Keratinocyte (primary cell): Measurements from ENCODE around the gene GAREM1. TPM values are rescaled to one million over a fixed set of nuclear protein-coding genes. Genes with fewer than 3 reads are reported as not detected.

Source experiments
- DNase-seq: peaks from one replicate; pipeline ENCODE4 v3.0.0-alpha.2; 2011; ENCODE audit warnings: low read depth, missing footprints, low spot score
- FAIRE-seq: peaks from 2 replicates; lab custom pipeline; 2011; peaks lifted over from hg19 to GRCh38; lab: Jason Lieb, UNC
- H2AFZ ChIP-seq: 2 replicates; pipeline ENCODE4 v1.6.0; 2012; ENCODE audit warnings: low read length, control low read depth, inconsistent platforms; ENCODE audit not compliant: control insufficient read depth
- H3K27ac ChIP-seq: 2 replicates; pipeline ENCODE4 v1.5.1; 2011; ENCODE audit warnings: low read length; ENCODE audit not compliant: control insufficient read depth, insufficient read depth
- H3K27me3 ChIP-seq: 3 replicates; pipeline ENCODE4 v1.6.0; 2011; ENCODE audit warnings: low read length; ENCODE audit not compliant: control insufficient read depth, insufficient read depth; ENCODE audit errors: extremely low read depth
- H3K36me3 ChIP-seq, 2 experiments: 2 replicates in 1 of 2; 3 replicates in 1 of 2; pipeline ENCODE4 v1.5.1; 2011; ENCODE audit warnings: low read length in 2 of 2, mild to moderate bottlenecking in 1 of 2; ENCODE audit not compliant: control insufficient read depth in 2 of 2, insufficient read depth in 2 of 2; ENCODE audit errors: extremely low read depth in 1 of 2
- H3K4me1 ChIP-seq: 3 replicates; pipeline ENCODE4 v1.5.1; 2011; ENCODE audit warnings: low read length; ENCODE audit not compliant: control insufficient read depth, insufficient read depth; ENCODE audit errors: extremely low read depth
- H3K4me2 ChIP-seq: 3 replicates; pipeline ENCODE4 v1.6.0; 2011; ENCODE audit warnings: low read depth, low read length; ENCODE audit not compliant: control insufficient read depth, insufficient read depth; ENCODE audit errors: extremely low read depth
- H3K4me3 ChIP-seq, 3 experiments: fragments of 200-600 bp in 1 of 3; sonication (generic) in 1 of 3; 2 replicates in 2 of 3; 3 replicates in 1 of 3; pipeline ENCODE4 v1.5.1; 2011 to 2016; ENCODE audit warnings: low read length in 3 of 3, mild to moderate bottlenecking in 3 of 3, control low read depth in 2 of 3, inconsistent platforms in 1 of 3, low read depth in 1 of 3, mixed read lengths in 1 of 3, mixed run types in 1 of 3, moderate library complexity in 1 of 3; ENCODE audit not compliant: control insufficient read depth in 2 of 3, insufficient read depth in 2 of 3; ENCODE audit errors: extremely low read depth in 1 of 3
- H3K79me2 ChIP-seq: 2 replicates; pipeline ENCODE4 v1.6.0; 2012; ENCODE audit warnings: low read length; ENCODE audit not compliant: control insufficient read depth, insufficient read depth
- H3K9ac ChIP-seq: 3 replicates; pipeline ENCODE4 v1.6.0; 2011; ENCODE audit warnings: low read length; ENCODE audit not compliant: control insufficient read depth, insufficient read depth; ENCODE audit errors: extremely low read depth
- H3K9me1 ChIP-seq: 3 replicates; pipeline ENCODE4 v1.6.0; 2011; ENCODE audit warnings: low read length; ENCODE audit not compliant: control insufficient read depth, insufficient read depth; ENCODE audit errors: extremely low read depth
- H3K9me3 ChIP-seq: 2 replicates; pipeline ENCODE4 v1.5.1; 2012; ENCODE audit warnings: low read depth, low read length; ENCODE audit not compliant: control insufficient read depth
- H4K20me1 ChIP-seq: 3 replicates; pipeline ENCODE4 v1.6.0; 2011; ENCODE audit warnings: low read length; ENCODE audit not compliant: control insufficient read depth, insufficient read depth; ENCODE audit errors: extremely low read depth
- CTCF ChIP-seq, 3 experiments: IDR thresholded peaks in 1 of 3; conservative IDR thresholded peaks in 1 of 3; optimal IDR thresholded peaks in 1 of 3; 2 replicates in 2 of 3; 3 replicates in 1 of 3; pipeline versions ENCODE3 to v1.5.1; 2011; ENCODE audit warnings: low read length in 3 of 3, mild to moderate bottlenecking in 3 of 3, moderate library complexity in 2 of 3, control low read depth in 1 of 3, inconsistent platforms in 1 of 3; ENCODE audit not compliant: insufficient read depth in 2 of 3; ENCODE audit errors: extremely low read depth in 1 of 3
- EZH2 ChIP-seq: IDR thresholded peaks from one replicate; pipeline ENCODE4 v1.6.1; 2012; ENCODE audit warnings: inconsistent platforms, mild to moderate bottlenecking, low read length, moderate library complexity
- dilution Hi-C: fragments of 300-500 bp; cut with MboI; formaldehyde crosslinking; loops from one replicate; pipeline ENCODE4 v1.7.0; 2020; ENCODE audit warnings: low sequenced_read_pairs; ENCODE audit not compliant: extremely low pct_ligation_motif_present
- polyA plus RNA-seq, 5 experiments: library from polyadenylated mRNA; depleted of rRNA in 3 of 5; stranded (reverse) in 3 of 5; stranded (forward) in 1 of 5; unstranded in 1 of 5; fragments of >200 nt; gene quantifications; 1 replicate in 1 of 5; 2 replicates in 3 of 5; 3 replicates in 1 of 5; pipeline versions ENCODE4 v1.2.1 to v1.2.3, GENCODE V29; 2011 to 2012; ENCODE audit warnings: missing spikeins in 2 of 5, low read depth in 1 of 5, low replicate concordance in 1 of 5

Gene GAREM1
- polyA plus RNA-seq, 1 donor (not counting 4 experiments of a cell fraction or from before 2014, with no cell fraction given) = 3.8 TPM

DNA sequence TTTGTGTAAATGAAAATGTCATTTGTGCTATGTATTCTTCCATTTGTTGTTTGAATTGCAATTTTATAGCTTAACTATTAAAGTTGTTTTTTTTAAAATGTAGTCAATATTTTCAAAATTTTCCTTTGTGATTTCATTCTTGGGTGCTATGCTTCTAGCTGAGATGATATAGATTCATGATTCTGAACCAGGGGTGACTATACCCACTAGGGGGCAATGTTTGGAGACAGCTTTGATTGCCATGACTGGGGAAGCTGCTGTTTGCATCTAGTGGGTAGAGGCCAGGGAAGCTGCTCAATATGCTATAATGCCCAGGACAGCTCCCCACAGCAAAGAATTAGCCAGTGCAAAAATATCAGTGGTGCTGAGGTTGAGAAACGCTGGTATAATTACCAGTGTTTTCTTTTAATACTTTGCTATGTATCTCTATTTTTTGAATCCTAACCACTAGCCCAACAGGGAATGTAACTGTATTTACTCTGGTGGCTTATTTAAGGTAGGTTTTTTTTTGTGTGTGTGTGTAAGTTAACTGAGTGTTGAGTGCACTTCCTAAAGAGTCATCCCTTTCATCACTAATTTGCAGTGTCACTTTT, 181.1 kb downstream of the GAREM1 start:
- TF ChIP-seq CTCF (optimal IDR thresholded peaks at IDR 0.05 in 1 of 3, IDR thresholded peaks at IDR 0.05 in 1 of 3, conservative IDR thresholded peaks at IDR 0.05 in 1 of 3; ENCODE audit: extremely low read depth in 1 of 3, insufficient read depth in 2 of 3, low read length in 3 of 3) = peak; percentile 59 to 74 (median 69)
- no peak for TF ChIP-seq EZH2
- Histone ChIP-seq H2AFZ (no peak overlapping the region), H3K4me3 (no peak overlapping the region), H3K9me1 (no peaks in the 10 kb centered on the region), H3K9me3 (no peaks in the 10 kb centered on the region), H3K36me3 (no peaks in the 10 kb centered on the region), H3K9ac (no peak overlapping the region), H3K4me2 (no peak overlapping the region), H4K20me1 (no peaks in the 10 kb centered on the region), H3K27ac (no peak overlapping the region), H3K4me1 (no peaks in the 10 kb centered on the region), H3K27me3 (no peaks in the 10 kb centered on the region), H3K79me2 (no peaks in the 10 kb centered on the region)
- FAIRE-seq (peak; percentile 67), DNase-seq (no peak)
- dilution Hi-C loops = no loop called here

- Histone ChIP-seq H3K27ac (no peak overlapping the region), H3K4me1 (no peaks in the 10 kb centered on the region), H4K20me1 (no peaks in the 10 kb centered on the region), H3K4me2 (no peak overlapping the region), H3K9me3 (no peaks in the 10 kb centered on the region), H3K79me2 (no peaks in the 10 kb centered on the region), H3K27me3 (no peaks in the 10 kb centered on the region), H3K36me3 (no peaks in the 10 kb centered on the region), H2AFZ (no peak overlapping the region), H3K9ac (no peak overlapping the region), H3K4me3 (no peak overlapping the region), H3K9me1 (no peaks in the 10 kb centered on the region)
- no peak for TF ChIP-seq EZH2
- TF ChIP-seq CTCF (optimal IDR thresholded peaks at IDR 0.05 in 1 of 3, IDR thresholded peaks at IDR 0.05 in 1 of 3, conservative IDR thresholded peaks at IDR 0.05 in 1 of 3; ENCODE audit: extremely low read depth in 1 of 3, insufficient read depth in 2 of 3, low read length in 3 of 3) = no peak
- FAIRE-seq = no peak
- no peak for DNase-seq
- dilution Hi-C loops = no loop called here
Measured at GRCh38 chr18:32287873-32288272, 182.8 kb downstream of the GAREM1 start.
